Measurements from ENCODE around the gene KIF24.
A peak's percentile ranks its signal among the peaks of the same experiment; 100 is the strongest.
"Not testable (repeated sequence)": the region's sequence is repeated elsewhere in the genome, so short reads cannot be mapped to it uniquely, and the experiment has no call there.

Gene KIF24

GRCh38 chr9:34328987-34329832 lies at the start of gene KIF24, which contains the start of gene NUDT2:
TSS of gene KIF24 (minus strand) at chr9:34329268. CDS start at chr9:34311346, 17,922 bp downstream.
TSS of gene NUDT2 (plus strand) at chr9:34329569. CDS start at chr9:34339040, 9,471 bp downstream.
- peak; percentile 94 for DNase-seq

- no peak for DNase-seq
Measured at GRCh38 chr9:34378376-34379060, 49.5 kb upstream of the KIF24 start.

GRCh38 chr9:34377404-34377746 lies 48.3 kb upstream of the KIF24 start:
- no peak for DNase-seq

- peak; percentile 95 for DNase-seq
Measured at GRCh38 chr9:34376596-34377403, 47.7 kb upstream of the KIF24 start, which contains the start of gene MYORG. TSS of gene MYORG (minus strand) at chr9:34376898. CDS start at chr9:34372943, 3,955 bp downstream.

- DNase-seq, result peak; percentile 52
Measured at GRCh38 chr9:34375901-34376595, 47.0 kb upstream of the KIF24 start.

GRCh38 chr9:34374905-34375552 lies 46.0 kb upstream of the KIF24 start:
- no peak for DNase-seq

GRCh38 chr9:34374339-34374738 lies 45.3 kb upstream of the KIF24 start:
- no peak for DNase-seq

GRCh38 chr9:34373749-34374148 lies 44.7 kb upstream of the KIF24 start:
- DNase-seq, result no peak

GRCh38 chr9:34372467-34373011 lies 43.5 kb upstream of the KIF24 start:
- no peak for DNase-seq

GRCh38 chr9:34371886-34372466 lies 42.9 kb upstream of the KIF24 start:
- no peak for DNase-seq

- DNase-seq, result no peak
Measured at GRCh38 chr9:34370970-34371880, 42.2 kb upstream of the KIF24 start.

GRCh38 chr9:34370335-34370969 lies 41.4 kb upstream of the KIF24 start:
- DNase-seq, result no peak

- no peak for DNase-seq
Measured at GRCh38 chr9:34369636-34370035, 40.6 kb upstream of the KIF24 start.

GRCh38 chr9:34368796-34369195 lies 39.7 kb upstream of the KIF24 start:
- not testable (repeated sequence) for DNase-seq

- DNase-seq, result not testable (repeated sequence)
Measured at GRCh38 chr9:34367751-34368410, 38.8 kb upstream of the KIF24 start.

- DNase-seq, result no peak
Measured at GRCh38 chr9:34366365-34366764, 37.3 kb upstream of the KIF24 start.

GRCh38 chr9:34365282-34365681 lies 36.2 kb upstream of the KIF24 start:
- no peak for DNase-seq

- no peak for DNase-seq
Measured at GRCh38 chr9:34363619-34364351, 34.7 kb upstream of the KIF24 start.
